Cerebellar cortex (tissue), 1 donor: Measurements from ENCODE around the gene ADCY3.
"Not testable (repeated sequence)": the region's sequence is repeated elsewhere in the genome, so short reads cannot be mapped to it uniquely, and the experiment has no call there.

Experiments used
- DNase-seq: peaks from one replicate; pipeline ENCODE4 v3.0.0-alpha.2; 2015; ENCODE audit warnings: low spot score

Gene ADCY3

DNA sequence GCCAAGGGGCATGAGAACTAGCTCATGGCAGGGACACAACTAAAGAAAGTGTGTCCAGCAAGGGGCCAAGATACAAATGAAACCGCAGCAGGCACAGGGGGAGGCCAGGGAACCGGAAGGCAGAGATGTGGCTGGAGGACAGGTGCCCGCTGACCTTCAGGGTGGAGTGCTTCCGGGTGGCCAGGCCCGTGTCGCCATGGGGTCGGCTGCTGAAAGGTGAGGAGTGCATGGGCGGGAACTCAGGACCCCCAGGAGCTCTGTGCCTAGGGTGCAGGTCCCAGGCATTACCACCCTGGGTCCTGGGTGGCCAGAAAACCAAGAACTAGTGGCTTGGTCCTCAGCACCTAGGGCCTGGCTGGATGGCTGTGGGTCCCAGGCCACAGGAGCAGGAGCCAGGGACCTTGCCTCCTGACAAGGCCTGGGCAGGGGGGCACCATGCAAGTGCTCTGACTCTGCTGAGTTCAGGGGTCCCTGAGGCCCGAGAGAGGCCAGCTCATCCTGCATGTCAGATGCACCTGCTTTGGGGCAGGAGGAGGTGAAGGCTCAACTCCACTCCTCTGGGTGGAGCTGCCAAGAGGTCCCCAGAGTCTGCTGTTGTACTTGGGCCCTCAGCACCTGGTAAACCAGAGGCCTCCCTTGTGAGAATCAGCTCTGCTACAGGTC lies 75.9 kb downstream of the ADCY3 start:
- no peak for DNase-seq

DNA sequence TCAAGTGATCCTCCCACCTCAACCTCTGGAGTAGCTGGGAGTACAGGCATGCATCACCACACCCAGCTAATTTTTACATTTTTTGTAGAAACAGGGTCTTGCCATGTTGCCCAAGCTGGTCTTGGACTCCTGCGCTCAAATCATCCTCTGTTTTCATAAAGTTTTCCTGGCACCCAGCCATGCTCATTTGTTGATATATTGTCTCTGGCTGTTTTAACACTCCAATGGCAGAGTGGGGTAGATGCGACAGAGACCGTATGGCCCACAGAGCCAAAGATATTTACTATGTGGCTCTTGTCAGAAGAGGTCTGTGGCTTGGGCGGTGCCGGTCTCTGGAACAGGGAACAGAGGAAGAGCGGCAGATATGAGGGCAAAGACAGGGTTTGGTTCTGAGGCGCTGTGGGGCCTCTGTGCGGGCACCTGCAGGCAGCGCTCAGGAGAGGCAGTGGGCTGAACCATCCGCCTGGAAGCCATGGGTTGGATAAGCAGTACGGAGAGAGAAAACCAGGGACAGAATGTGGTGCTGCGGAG lies 76.6 kb downstream of the ADCY3 start:
- no peak for DNase-seq

DNA sequence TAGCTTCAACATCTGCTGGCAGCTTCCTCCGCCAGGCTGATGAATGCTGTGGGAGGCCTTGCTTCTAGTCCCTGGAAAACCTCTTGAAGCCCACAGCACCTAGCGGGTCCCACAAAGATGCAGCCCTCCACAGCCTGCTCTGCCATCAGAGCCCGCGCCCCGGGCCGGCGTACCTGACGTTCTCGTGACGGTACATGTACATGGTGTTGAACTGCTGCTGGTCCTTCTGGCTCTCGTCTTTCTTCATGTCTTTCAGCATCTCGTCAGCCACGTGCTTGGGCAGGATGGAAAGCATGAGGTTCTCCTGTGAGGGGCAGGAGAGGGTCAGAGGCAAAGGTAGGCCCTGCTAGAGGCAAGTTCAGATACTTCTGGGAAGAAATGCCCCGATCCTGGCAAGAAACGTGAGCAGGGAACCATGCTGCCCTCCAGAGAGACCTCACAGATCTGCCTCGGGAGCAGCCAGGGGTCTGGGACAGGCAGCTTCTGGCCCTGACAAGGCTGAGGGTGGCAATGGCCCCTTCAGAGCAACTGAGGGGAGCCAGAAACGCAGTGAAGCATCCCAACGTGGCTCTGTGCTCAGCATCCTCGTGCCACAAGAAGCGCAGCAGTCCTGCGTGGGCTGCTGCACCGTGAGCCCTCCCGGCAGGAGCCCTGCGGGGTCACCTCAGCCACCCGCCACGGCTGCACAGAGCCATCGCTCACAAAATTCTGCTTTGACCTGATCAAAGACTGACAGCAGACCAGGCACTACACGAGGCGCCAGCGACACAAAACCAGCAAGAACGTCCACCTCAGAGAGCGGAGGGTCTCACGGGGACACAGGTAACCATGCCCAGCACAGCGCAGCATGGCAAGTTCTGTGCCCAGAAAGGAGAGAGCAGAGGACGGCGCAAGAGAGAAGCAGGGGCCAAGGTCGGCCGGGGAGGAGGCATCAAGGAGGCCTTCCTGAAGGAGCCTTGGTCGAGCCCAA lies 77.7 kb downstream of the ADCY3 start:
- DNase-seq = no peak

DNA sequence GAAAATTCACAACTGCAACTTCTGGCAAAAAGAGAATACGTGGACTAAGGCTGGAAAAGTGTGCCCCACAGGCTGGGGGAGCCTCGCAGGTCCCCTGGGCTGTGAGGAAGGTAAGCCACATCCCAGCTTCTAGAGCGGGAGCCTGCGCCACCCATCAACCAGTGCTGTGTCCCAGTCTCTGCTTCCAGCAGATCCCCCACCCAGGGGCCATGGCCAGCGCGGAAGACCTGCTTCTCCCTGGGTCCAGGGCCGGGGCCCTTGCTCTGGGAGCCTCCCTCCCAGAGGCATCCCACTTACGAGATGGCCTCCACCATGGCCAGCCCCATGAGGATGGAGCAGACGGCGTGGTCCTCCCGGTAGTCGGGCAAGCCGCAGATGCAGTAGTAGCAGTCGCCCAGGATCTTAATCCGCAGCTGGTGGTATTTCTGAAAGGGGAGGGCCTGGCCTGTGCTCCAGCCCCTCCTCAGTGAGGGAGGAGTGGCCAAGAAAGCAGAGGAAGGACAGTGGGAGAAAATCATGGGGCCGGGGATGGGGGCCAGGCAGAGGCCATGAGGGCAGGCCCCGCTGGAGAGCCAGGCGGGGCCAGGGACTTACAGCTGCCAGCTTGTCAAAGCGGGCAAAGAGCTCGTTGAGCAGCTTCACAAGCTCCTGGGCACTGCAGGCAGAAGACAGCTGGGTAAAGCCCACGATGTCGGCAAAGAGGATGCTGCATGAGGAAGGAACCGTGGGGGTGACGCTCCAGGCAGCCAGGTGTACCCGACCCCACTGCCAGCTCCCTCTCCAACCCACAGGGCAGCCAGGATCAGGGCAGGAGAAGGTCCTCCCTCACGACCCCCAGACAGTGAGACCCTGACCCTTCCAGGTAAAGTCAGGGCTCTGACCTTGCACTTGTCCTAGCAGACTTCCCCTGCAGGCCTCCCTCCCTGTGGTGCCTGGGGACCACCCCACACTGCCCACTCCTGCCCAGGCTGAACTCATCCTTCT lies 78.8 kb downstream of the ADCY3 start:
- no peak for DNase-seq

DNA sequence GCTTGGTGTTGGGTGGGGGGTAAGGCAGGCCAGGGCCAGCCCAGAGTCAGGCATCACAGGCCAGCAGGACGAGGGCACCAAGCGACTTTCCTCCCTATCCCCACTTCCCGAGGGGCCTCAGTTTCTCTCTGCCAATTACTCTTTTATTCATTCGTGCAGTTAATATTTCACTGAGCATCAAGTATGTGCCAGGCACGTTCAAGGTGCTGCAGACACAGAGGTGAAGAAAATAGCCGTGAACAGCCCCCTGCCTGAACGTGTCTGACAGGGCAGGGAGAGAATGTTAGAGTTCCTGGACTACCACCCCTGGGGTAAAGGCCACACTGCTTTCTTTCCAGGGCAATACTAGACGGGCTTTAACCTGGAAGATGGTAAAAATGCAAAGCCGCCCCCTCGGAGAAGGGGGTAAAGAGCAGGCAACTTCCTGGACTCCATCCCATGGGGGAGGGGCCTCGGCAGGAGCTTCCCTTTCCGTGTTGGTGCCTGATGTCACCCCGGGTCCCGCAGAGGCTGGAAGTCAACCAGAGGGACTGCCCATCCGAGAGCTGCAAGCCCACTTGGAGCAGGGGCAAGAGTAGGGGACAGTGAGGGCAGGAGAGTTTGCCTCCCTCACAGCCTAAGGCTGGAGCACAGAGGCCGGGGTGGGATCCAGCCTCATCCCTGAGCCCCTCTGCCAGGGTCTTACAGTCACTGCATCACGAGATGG lies 79.7 kb downstream of the ADCY3 start:
- no peak for DNase-seq

DNA sequence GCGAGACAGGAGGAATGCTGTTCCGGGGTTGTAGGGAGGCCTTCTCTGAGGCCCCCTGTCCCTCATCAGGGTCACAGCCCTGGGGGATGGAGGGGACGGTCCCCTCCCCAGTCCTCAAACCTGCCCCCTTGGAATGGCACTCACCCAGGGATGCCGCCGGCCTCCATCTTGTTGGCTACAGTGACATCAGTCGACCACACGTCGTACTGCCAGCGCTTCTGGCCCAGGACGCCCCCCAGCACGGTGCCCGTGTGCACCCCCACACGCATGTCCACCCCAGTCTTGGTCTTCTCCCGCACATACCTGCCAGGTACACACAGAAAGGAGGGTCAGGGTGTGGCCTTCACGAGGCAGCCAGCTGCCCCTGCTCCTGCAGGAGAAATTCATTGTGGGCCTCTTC lies 80.3 kb downstream of the ADCY3 start:
- no peak for DNase-seq

DNA sequence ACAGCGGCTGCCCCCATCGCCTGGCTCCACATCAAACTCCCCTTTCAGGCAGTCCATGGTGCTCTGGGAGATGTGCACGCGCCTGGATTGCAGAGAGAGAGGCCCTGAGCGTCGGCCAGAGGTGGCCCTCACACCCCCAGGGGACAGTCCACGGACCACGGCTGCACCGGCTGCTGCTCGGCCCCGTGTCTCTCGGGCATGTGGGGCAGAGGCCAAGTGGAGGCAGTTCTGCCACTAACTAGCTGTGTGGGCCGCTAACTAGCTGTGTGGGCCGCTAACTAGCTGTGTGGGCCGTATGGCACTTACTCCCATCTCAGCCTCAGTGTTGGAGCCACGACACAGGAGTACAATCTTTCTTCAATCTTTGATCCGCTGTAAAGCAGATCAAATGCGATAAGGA lies 81.5 kb downstream of the ADCY3 start:
- no peak for DNase-seq

DNA sequence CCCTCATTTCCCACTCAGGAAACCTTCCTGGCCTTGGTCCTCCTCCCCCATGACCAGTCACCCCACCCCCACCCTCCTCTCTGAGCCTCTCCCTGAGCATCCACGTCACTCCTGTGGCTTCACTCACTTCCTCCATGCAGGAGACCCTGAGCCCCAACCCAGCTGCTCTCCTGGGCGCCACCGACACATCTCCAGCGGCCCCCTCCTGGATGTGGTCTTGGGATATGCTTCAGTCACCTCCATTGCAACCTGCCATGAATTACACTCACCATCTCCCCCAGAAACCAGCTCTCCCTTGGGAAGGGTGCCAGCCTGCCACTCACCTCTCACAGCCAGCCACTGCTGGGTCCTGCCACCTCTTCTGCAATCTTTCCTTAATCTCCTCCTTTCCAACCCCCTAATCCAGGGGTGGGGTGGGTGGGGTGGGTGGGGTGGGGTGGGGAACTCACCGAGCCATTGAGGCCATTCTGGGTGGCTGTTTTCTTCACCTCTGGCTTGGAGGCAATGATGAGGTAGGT lies 82.0 kb downstream of the ADCY3 start:
- DNase-seq = no peak

DNA sequence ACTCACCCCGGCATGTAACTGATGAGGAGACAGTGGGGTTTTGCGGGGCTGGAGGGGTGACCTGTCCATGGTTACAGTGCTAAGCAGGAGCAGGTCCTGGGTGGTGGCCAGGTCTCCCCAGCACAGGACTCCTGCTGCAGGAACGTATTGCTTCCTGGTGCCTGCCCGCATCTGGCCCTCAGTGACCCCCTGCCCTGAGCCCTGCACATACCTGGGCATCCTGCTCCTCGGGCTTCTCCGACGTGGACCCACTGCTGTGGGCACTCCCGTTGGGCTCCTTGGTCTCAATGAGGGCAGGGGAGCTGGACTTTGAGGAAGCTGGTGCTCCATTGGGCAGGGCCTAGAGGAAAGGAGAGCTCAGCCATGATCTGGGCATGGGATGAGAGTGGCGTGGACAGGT lies 83.3 kb downstream of the ADCY3 start:
- no peak for DNase-seq

DNA sequence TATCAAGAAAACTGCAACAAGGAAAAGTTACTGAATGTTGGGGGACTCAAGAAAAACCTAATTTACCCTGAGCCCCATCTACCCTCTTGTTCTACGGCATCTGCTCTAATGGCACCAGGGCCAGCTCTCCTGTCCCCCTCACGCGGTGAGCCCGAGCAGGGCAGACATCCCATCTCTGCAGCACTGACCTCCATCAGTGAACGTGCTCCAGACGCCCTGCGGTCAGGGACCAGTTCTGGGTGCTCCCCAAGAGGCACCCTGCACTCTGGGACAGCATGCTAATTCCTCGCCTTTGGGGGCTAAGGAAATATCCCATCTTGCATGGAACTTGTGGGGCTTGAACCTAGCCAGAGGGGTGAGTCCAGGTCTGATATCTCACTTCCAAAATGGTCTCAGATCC lies 83.8 kb downstream of the ADCY3 start:
- DNase-seq = no peak

DNA sequence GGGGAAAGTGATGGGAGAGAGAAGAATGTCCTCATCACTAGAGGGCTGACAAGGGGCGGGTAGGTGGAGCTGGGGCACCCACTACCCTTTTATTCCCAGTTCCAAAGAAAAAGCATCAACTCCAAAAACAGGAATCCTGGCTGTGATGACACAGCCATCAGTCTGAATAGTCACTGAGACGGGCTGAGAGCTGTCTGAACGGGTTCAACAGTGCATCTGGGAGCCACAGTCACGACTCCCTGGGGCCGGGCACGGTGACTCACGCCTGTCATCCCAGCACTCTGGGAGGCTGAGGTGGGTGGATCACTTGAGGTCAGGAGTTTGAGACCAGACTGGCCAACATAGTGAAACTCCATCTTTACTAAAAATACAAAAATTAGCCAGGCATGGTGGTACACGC lies 84.6 kb downstream of the ADCY3 start:
- DNase-seq = not testable (repeated sequence)

DNA sequence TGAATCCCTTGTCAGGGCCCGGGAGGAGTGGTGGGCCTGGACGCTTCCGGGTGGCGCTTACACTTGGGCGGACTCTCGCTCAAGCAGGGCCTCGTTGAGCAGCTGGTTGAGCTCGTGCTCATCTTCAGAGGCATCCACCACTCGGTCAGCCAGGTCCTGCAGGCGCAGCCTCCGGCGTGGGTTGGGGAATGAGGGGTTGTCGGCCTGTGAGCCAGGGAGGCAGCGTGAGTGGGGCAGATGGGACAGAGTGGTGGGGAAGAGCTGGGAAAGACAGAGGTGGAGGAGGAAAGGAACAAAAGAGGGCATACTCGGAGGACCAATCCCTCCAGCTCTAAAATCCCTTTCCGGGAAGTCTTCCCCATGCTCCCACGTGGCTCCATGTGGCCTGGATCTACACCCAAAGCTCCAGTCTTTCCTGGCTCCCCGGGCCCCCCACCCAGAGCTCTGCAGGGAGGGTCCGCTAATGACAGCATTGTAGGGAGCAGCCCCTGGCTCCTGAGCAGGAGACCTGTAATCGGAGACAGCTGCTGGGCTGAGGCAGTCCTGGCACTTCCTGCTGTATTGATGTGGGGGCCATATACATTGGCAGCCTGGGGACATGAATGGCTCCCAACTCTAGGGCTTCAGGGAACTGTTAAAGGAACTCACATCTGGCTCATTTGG lies 85.2 kb downstream of the ADCY3 start:
- DNase-seq = no peak

DNA sequence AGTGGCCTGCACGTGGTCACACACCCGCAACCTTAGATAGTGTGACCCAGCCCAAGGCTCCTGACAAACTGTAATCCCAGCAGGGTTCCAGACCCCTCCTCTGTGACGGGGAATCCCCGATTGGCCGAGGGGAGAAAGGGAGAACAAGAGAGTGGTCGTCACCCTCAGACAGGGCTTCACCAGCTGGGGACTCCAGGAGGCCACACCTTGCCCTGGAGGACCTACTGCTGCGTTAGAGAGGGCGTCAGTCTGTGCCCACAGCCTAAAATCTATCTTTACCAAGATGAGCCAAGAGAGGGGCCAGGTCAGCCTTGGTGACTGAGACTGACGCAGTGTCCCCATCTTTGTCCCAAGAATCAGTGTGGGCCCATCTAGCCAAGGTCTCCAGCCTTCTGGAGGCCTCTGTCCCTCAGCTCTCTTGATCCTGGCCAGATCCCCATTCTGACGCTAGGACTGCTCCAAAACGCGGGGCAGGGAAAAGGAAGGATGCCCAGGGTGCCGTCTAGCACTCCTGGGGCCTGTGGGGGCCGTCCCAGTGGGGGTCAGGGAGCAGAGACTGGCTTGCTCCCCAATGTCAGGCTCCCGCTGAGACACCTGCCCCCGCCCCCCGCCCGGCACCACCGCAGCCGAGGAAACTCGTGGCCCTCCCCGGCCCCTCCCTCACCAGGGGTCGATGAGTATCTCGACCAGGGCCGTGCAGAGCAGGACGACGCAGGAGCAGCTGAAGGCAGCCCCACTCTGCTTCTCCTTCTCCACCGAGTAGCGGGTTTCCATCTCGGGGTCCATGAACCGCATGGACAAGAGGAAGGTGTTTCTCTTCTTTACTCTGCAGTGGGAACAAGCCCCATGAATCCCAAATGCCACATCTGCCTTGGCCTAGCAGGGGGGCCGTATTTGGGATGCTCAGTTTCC lies 86.0 kb downstream of the ADCY3 start:
- no peak for DNase-seq

DNA sequence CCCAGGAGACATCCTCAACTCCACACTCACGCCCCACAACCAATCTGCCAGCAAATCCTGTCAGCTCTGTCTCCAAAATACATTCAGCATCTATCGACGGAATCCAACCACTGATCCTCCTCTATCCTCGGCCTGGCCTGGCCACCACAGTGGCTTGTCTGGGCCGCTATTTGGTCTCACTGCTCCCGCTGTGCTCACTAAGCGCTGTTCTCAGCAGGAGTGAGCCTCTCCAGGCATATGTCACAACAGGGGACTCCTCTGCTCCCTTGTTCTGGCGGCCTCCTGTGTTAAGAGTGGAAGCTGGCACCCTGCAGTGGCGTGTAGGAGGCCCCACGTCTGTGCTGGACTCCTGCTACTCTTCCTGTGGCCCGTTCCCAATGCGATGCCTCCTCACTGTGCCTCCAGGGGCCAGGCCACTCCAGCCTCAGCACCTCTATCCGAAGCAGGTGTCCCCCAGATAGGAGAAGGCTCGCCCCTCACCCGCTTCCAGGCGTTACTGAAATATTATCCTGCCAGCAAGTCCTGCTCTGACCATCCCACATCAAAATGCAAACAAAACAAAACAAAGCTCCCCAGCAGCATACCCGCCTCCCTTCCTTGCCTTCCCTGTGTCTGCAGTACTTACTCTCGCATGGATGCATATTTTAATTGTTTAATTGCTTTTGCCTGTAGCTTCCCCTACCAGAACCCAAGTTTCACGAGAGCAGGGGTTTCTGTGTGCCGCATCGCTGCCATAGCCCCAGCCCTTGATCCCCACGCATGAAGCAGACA lies 86.9 kb downstream of the ADCY3 start:
- DNase-seq = no peak

DNA sequence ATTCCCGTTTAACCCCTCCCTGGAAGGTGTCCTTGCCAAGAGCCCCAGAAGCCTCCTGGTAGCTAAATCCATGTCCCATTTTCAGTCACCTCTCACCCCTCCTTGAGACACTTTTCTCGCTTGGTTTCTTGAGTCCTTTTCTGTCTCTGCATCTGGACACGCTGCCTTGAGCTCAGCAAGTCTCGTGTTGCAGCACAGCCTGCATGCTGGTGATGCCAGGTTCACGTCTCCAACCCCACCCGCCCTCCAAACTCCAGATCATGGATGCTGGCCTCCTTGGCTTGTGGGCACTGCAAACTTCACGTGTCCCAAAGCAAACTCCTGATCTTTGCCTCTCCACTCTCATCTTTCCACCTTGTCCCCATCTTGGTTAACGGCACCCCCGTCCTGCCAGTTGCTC lies 87.5 kb downstream of the ADCY3 start:
- DNase-seq = no peak

DNA sequence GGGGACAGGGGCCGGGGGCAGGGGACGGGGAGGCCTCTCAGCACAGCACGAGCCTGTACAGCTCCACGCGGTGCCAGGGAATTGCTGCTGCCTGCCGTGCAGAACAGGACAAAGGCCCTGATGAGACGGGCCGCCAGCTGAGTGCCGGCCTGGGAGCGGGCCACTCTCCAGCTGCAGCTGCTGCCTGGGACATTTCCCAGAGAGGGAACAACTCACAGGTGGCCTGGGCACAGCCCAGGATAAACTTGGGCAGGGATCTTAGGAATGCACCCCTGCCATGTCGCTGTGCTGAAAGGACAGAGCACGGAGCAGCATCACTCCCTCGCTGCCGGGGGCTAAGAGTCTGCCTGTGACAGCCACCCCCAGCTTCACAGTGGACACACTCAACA lies 88.0 kb downstream of the ADCY3 start:
- no peak for DNase-seq

DNA sequence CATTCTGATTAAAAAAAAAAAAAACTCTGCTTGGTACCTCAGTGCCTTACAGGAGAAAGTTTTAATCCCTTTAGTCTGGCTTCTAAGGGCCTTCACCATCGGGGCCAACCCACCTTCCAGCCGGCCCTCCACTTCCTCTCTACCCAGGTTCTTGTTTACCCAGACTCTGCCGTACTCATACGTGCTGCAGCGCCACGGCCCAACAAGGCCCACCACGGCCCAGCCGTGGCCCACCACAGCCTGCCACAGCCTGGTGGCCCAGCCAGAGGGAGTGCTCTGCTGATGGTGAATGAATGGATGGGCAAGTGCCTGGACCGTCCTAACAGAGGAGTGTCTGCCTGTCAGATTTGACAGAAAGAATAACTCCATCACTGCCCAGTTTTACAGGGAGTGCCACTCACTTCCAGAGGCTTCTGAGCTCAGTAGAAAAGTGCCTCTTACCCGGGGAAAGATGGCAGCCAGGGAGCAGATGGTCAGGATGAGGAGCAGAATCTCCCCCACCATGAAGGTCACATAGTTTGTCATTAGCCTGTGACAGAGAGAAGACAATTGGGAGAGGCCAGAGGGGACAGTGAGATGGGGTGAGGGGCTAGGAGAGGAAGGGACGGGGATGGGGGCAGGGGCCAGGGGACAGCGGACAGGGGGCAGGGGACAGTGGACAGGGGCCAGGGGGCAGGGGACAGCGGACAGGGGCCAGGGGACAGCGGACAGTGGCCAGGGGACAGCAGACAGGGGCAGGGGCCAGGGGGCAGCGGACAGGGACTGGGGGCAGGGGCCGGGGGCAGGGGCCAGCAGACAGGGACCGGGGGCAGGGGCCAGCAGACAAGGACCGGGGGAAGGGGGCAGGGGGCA lies 88.6 kb downstream of the ADCY3 start:
- DNase-seq = no peak

DNA sequence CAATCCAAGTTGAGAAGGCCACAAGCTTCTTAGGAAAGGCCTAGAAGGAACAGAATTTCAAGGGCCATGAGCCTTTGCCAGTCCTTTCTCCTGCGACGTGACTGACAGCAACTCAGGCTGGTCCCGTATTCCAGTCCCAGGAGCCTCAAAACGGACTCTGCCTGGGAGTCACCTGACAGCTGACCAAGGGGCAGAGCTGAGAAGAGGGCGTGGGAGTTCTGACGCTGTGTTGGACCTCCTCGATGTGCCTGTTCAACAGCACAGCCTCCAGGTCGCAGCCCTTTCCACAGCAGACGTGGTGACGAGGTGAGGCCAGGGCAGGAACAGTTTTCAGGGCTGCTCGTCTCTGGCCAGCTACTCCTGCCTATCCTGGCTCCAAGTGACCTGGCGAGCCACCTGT lies 89.3 kb downstream of the ADCY3 start:
- DNase-seq = no peak
